ENCODE data around the gene DCAF8.
"Not testable (repeated sequence)": the region's sequence is repeated elsewhere in the genome, so short reads cannot be mapped to it uniquely, and the experiment has no call there.

Gene DCAF8

GRCh38 chr1:160261893-160262794, at the start of gene DCAF8:
DCAF8 (minus strand) TSS chr1:160262549; CDS start chr1:160244008, 18,541 bp downstream.
- DNase-seq (ENCODE audit: low spot score): peak; percentile 99

- DNase-seq (ENCODE audit: low spot score): no peak
Observed at GRCh38 chr1:160309571-160309970, 47.2 kb upstream of the DCAF8 start.

- DNase-seq (ENCODE audit: low spot score): no peak
Observed at GRCh38 chr1:160309185-160309557, 46.8 kb upstream of the DCAF8 start.

GRCh38 chr1:160308451-160309184, 46.3 kb upstream of the DCAF8 start:
- DNase-seq (ENCODE audit: low spot score): no peak

- no peak for DNase-seq (ENCODE audit: low spot score)
Observed at GRCh38 chr1:160307118-160307791, 44.9 kb upstream of the DCAF8 start.

GRCh38 chr1:160300173-160300572, 37.8 kb upstream of the DCAF8 start:
- DNase-seq (ENCODE audit: low spot score): no peak

GRCh38 chr1:160296036-160296435, 33.7 kb upstream of the DCAF8 start:
- no peak for DNase-seq (ENCODE audit: low spot score)

- DNase-seq (ENCODE audit: low spot score): peak; percentile 15
Observed at GRCh38 chr1:160293020-160293968, 30.9 kb upstream of the DCAF8 start.

GRCh38 chr1:160291248-160292220, 29.2 kb upstream of the DCAF8 start:
- peak; percentile 85 for DNase-seq (ENCODE audit: low spot score)

- DNase-seq (ENCODE audit: low spot score): not testable (repeated sequence)
Observed at GRCh38 chr1:160287769-160288168, 25.4 kb upstream of the DCAF8 start.

GRCh38 chr1:160285506-160285905, 23.2 kb upstream of the DCAF8 start:
- DNase-seq (ENCODE audit: low spot score): no peak

GRCh38 chr1:160284782-160285344, 22.5 kb upstream of the DCAF8 start, which contains the start of gene PEX19:
PEX19 (minus strand) TSS chr1:160285133; CDS start chr1:160285124, 9 bp downstream.
- peak; percentile 98 for DNase-seq (ENCODE audit: low spot score)

GRCh38 chr1:160284220-160284781, 22.0 kb upstream of the DCAF8 start:
- no peak for DNase-seq (ENCODE audit: low spot score)

GRCh38 chr1:160282807-160283206, 20.5 kb upstream of the DCAF8 start:
- DNase-seq (ENCODE audit: low spot score): no peak

GRCh38 chr1:160277987-160278386, 15.6 kb upstream of the DCAF8 start:
- DNase-seq (ENCODE audit: low spot score): no peak

- DNase-seq (ENCODE audit: low spot score): no peak
Observed at GRCh38 chr1:160277330-160277729, 15.0 kb upstream of the DCAF8 start.

- DNase-seq (ENCODE audit: low spot score): no peak
Observed at GRCh38 chr1:160271025-160271424, 8.7 kb upstream of the DCAF8 start.

GRCh38 chr1:160267284-160267991, 5.1 kb upstream of the DCAF8 start:
- DNase-seq (ENCODE audit: low spot score): no peak
